GM12874 (cell line): ENCODE measurements around the gene SS18L1.

ENCODE experiments used
- TF ChIP-seq, protein P1 (sequence below): IDR thresholded peaks from 2 replicates; pipeline ENCODE4 v1.5.1; 2011; ENCODE audit warnings: low read depth, mild to moderate bottlenecking, control low read depth, low read length, moderate library complexity; ENCODE audit not compliant: insufficient read depth

The SS18L1 gene

DNA sequence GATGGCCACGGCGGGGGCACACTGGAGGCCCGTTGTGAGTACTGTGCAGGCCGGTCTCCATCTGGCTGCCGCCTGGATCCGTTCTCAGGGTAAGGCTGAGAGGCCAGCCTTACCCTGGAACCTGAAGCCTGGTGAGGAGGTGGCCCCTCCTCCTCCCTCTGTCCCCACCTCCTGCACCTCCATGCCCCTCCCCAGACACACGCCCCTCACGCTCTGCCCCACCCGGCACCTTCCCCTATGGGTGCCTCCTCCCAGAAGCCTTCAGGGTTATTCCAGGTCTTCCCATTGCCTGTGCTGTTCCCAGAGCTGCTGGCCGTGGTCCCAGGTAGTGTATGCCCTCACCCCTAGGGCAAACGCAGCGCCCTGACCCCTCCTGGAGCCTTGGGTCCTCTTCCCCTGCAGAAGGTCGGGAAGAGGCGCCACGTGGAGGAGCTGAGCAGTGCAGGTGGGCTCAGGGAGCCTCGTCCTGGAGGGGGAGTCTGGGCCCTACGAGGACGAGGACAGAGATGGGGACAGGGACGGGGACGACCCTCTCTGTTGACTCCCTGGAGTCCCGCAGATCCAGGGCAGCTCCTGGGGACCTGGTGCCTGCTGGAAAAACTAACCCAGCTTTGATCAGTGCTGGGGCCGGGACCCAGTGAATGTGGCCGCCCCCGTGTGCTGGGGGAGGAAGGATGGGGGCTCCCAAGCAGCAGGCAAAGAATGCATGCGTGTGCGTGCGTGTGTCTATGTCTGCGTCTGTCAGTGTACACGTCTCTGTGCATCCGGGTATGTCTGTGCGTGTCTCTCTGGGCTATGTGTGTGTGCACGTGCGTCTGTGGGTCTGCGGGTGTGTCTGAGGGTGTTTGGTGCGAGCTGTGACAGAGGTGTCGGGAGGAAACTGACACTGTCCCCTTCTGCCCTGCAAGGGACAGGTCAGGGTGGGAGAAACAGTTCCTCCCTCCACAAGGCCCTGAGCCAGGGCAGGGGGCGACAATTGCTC is 84.7 kb downstream of the SS18L1 start:
- TF ChIP-seq, protein P1, sequence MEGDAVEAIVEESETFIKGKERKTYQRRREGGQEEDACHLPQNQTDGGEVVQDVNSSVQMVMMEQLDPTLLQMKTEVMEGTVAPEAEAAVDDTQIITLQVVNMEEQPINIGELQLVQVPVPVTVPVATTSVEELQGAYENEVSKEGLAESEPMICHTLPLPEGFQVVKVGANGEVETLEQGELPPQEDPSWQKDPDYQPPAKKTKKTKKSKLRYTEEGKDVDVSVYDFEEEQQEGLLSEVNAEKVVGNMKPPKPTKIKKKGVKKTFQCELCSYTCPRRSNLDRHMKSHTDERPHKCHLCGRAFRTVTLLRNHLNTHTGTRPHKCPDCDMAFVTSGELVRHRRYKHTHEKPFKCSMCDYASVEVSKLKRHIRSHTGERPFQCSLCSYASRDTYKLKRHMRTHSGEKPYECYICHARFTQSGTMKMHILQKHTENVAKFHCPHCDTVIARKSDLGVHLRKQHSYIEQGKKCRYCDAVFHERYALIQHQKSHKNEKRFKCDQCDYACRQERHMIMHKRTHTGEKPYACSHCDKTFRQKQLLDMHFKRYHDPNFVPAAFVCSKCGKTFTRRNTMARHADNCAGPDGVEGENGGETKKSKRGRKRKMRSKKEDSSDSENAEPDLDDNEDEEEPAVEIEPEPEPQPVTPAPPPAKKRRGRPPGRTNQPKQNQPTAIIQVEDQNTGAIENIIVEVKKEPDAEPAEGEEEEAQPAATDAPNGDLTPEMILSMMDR: no peak

DNA sequence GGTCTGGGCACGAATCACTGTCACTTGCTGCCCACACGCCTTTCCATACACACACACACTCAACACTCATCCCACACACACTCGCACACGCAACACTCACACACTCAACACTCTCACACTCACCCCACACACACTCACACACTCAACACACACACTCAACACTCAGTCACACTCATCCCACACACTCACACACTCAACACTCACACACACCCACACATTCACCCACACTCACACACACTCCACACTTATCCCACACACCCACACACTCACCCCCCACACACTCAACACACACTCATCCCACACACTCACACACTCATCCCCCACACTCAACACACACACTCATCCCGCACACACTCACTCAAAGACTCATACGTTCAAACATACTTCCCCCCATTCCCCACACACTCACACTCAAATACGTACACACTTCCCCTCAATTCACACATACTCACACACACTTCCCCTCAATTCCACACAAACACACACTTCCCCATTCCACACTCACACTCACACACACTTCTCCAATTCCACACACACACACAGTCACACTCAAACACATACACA is 85.5 kb downstream of the SS18L1 start:
- TF ChIP-seq, protein P1: no peak

DNA sequence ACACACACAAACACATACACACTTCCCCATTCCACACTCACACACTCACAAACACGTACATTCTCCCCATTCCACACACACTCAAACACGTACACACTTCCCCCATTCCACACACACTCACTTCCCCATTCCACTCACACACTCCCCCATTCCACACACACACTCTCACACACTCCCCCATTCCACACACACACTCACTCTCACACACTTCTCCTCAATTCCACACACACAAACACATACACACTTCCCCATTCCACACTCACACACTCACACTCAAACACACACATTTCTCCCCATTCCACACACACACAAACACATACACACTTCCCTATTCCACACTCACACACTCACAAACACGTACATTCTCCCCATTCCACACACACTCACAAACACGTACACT is 86.1 kb downstream of the SS18L1 start:
- TF ChIP-seq, protein P1: no peak

DNA sequence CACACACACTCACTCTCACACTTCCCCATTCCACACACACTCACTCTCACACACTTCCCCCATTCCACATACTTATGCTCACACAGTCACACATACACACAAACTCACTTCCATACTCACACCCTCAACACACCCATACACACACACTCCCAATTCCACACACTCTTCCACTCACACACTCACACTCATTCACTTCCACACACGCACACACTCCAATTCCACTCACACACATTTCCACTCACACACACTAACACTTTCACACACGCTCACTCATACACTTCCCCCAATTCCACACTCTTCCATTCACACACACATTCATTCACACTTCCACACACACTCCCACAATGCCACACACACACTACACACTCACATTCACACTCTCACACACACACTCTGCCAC is 86.7 kb downstream of the SS18L1 start:
- TF ChIP-seq, protein P1: no peak

DNA sequence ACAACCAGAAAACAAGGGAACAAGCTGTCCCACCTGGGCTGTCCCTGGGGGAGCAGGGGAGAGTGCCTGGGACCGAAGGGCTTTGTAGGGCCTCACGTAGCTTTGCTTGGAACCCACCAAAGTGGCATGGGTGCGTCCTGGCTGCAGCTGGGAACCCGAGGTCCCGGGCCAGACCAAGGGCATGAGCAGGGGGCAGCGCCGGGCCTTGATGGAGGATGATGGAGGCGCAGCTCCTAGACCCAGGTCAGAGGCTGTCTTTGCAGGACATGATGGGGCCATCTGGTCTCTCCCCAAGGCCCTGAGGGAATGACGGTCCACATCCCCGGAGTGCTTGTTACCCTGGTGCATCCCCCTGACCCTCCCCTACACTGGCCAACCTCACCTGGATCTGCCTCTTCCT is 87.1 kb downstream of the SS18L1 start:
- TF ChIP-seq, protein P1: no peak

- TF ChIP-seq, protein P1: no peak
Observed at GRCh38 chr20:62231292-62231691, 87.7 kb downstream of the SS18L1 start.
